ENCODE results near the gene DRAM1.

Gene DRAM1

GRCh38 chr12:101875162-101875561 is 2.2 kb upstream of the DRAM1 start:
- no peak for TF ChIP-seq CTCF (conservative IDR thresholded peaks at IDR 0.05; ENCODE audit: control insufficient read depth, insufficient read depth, low read depth, low read length)
- H3K4me3 ChIP-seq (ENCODE audit: control insufficient read depth, low read depth, low read length): no peak overlapping the region
- DNase-seq (ENCODE audit: low read depth): no peak

- H3K4me3 ChIP-seq (ENCODE audit: control insufficient read depth, low read depth, low read length): peak overlapping the region; percentile 69
- DNase-seq (ENCODE audit: low read depth): no peak
- TF ChIP-seq CTCF (conservative IDR thresholded peaks at IDR 0.05; ENCODE audit: control insufficient read depth, insufficient read depth, low read depth, low read length): no peak
Observed at GRCh38 chr12:101876322-101876860, 989 bp upstream of the DRAM1 start.

- TF ChIP-seq CTCF (conservative IDR thresholded peaks at IDR 0.05; ENCODE audit: control insufficient read depth, insufficient read depth, low read depth, low read length): no peak
- H3K4me3 ChIP-seq (ENCODE audit: control insufficient read depth, low read depth, low read length): peak overlapping the region; percentile 82
Observed at GRCh38 chr12:101877806-101878242, 444 bp downstream of the DRAM1 start.

GRCh38 chr12:101878243-101878821 is 952 bp downstream of the DRAM1 start:
- DNase-seq (ENCODE audit: low read depth): no peak
- H3K4me3 ChIP-seq (ENCODE audit: control insufficient read depth, low read depth, low read length): peak overlapping the region; percentile 82

More at GRCh38 chr12:101877806-101878242, 444 bp downstream of the DRAM1 start:
- DNase-seq (ENCODE audit: low read depth): no peak

GRCh38 chr12:101880769-101881168 is 3.4 kb downstream of the DRAM1 start:
- DNase-seq (ENCODE audit: low read depth): no peak
- TF ChIP-seq CTCF (conservative IDR thresholded peaks at IDR 0.05; ENCODE audit: control insufficient read depth, insufficient read depth, low read depth, low read length): no peak
- no peak overlapping the region for H3K4me3 ChIP-seq (ENCODE audit: control insufficient read depth, low read depth, low read length)

More at GRCh38 chr12:101878243-101878821, 952 bp downstream of the DRAM1 start:
- no peak for TF ChIP-seq CTCF (conservative IDR thresholded peaks at IDR 0.05; ENCODE audit: control insufficient read depth, insufficient read depth, low read depth, low read length)

- H3K4me3 ChIP-seq (ENCODE audit: control insufficient read depth, low read depth, low read length): no peak overlapping the region
- DNase-seq (ENCODE audit: low read depth): no peak
- no peak for TF ChIP-seq CTCF (conservative IDR thresholded peaks at IDR 0.05; ENCODE audit: control insufficient read depth, insufficient read depth, low read depth, low read length)
Observed at GRCh38 chr12:101881228-101881627, 3.8 kb downstream of the DRAM1 start.
